Body of pancreas (tissue), 4 donors: Measurements from ENCODE around the gene NISCH.

ENCODE experiments used
- CTCF ChIP-seq, 7 experiments: fragments of 450-650 bp in 4 of 7; fragments of 200-600 bp in 3 of 7; sonication (generic) in 3 of 7; IDR thresholded peaks; one replicate each; pipeline ENCODE4 v1.5.1; 2016 to 2019; ENCODE audit warnings: antibody characterized with exemption in 7 of 7
- POLR2A ChIP-seq, 3 donors: fragments of 450-650 bp; IDR thresholded peaks; one replicate each; pipeline ENCODE4 v1.6.1; 2016; ENCODE audit warnings: antibody characterized with exemption in 3 of 3, mild to moderate bottlenecking in 2 of 3

GRCh38 chr3:52438104-52438376 lies 17.4 kb upstream of the NISCH start:
- TF ChIP-seq CTCF (IDR thresholded peaks at IDR 0.05) (no peak), POLR2A (IDR thresholded peaks at IDR 0.05) (no peak)
